ENCODE measurements around the gene KIR2DL1. TPM values are rescaled to one million over a fixed set of nuclear protein-coding genes. Genes with fewer than 3 reads are reported as not detected.

KIR2DL1 gene
- total RNA-seq, result not detected in 2 replicates

DNA sequence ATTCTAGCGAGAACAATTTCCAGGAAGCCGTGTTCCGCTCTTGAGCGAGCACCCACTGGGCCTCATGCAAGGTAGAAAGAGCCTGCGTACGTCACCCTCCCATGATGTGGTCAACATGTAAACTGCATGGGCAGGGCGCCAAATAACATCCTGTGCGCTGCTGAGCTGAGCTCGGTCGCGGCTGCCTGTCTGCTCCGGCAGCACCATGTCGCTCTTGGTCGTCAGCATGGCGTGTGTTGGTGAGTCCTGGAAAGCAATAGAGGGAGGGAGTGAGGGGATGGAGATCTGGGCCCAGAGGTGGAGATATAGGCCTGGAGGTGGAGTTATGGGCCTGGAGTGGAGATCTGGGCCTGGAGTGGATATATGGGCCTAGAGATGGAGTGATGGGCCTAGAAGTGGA lies at the start of gene KIR2DL1:
TSS of gene KIR2DL1 (plus strand) at position 148 of the 400 bp plus-strand sequence. CDS start at position 206, 58 bp downstream.

GRCh38 chr19:54724142-54724541 lies 45.5 kb upstream of the KIR2DL1 start, which contains the start of gene KIR3DL3:
TSS of gene KIR3DL3 (plus strand) at chr19:54724442. CDS start at chr19:54724497, 55 bp downstream.

GRCh38 chr19:54738306-54738705 lies 31.3 kb upstream of the KIR2DL1 start, which contains the start of gene KIR2DL3:
TSS of gene KIR2DL3 (plus strand) at chr19:54738513. CDS start at chr19:54738546, 33 bp downstream.

GRCh38 chr19:54803410-54803809 lies 33.8 kb downstream of the KIR2DL1 start, which contains the start of gene KIR2DL4:
TSS of gene KIR2DL4 (plus strand) at chr19:54803610. CDS start at chr19:54803652, 42 bp downstream.

GRCh38 chr19:54816251-54816650 lies 46.7 kb downstream of the KIR2DL1 start, which contains the start of gene KIR3DL1:
TSS of gene KIR3DL1 (plus strand) at chr19:54816468.

GRCh38 chr19:54832496-54832895 lies 62.9 kb downstream of the KIR2DL1 start, which contains the start of gene KIR2DS4:
TSS of gene KIR2DS4 (plus strand) at chr19:54832676.

Other genes with a start within 250 kb of the KIR2DL1 start
- not detected in 2 replicates for gene LILRA2, start 196.0 kb upstream of the KIR2DL1 start, total RNA-seq
- not detected in 2 replicates for gene LILRA1, start 176.2 kb upstream of the KIR2DL1 start, total RNA-seq
- gene LILRB1, start 139.3 kb upstream of the KIR2DL1 start, total RNA-seq, result not detected in 2 replicates
- gene LILRB4, start 106.8 kb upstream of the KIR2DL1 start, total RNA-seq, result not detected in 2 replicates
- gene KIR3DL3, start 45.4 kb upstream of the KIR2DL1 start, total RNA-seq, result not detected in 2 replicates
- gene KIR2DL3, start 31.3 kb upstream of the KIR2DL1 start, total RNA-seq, result not detected in 2 replicates
- not detected in 2 replicates for gene KIR2DL4, start 33.8 kb downstream of the KIR2DL1 start, total RNA-seq
- not detected in 2 replicates for gene KIR3DL1, start 46.7 kb downstream of the KIR2DL1 start, total RNA-seq
- not detected in 2 replicates for gene KIR2DS4, start 62.9 kb downstream of the KIR2DL1 start, total RNA-seq
- not detected in 2 replicates for gene KIR3DL2, start 80.7 kb downstream of the KIR2DL1 start, total RNA-seq
- gene FCAR, start 104.4 kb downstream of the KIR2DL1 start, total RNA-seq, result not detected in 2 replicates
- not detected in 2 replicates for gene NCR1, start 136.4 kb downstream of the KIR2DL1 start, total RNA-seq
- under 0.01 TPM in 1 of 2 replicates, not detected in the other for gene NLRP7, start 177.7 kb downstream of the KIR2DL1 start, total RNA-seq
- gene NLRP2, start 196.6 kb downstream of the KIR2DL1 start, total RNA-seq, result 0.83 and 1.3 TPM in 2 replicates

All from smooth muscle cell of trachea (primary cell).